HG03139 (cell line): ENCODE results near the gene MKNK1.
A peak's percentile ranks its signal among the peaks of the same experiment; 100 is the strongest.
"Not testable (repeated sequence)": the region's sequence is repeated elsewhere in the genome, so short reads cannot be mapped to it uniquely, and the experiment has no call there.

Source experiments
- ATAC-seq: cut with Tn5 transposase; IDR thresholded peaks from one replicate; pipeline ENCODE4 v1.9.1; 2021; ENCODE audit not compliant: unreplicated experiment

Gene MKNK1

GRCh38 chr1:46603858-46604549, at the start of gene MKNK1:
MKNK1 (minus strand) TSS chr1:46604268; CDS start chr1:46583327, 20,941 bp downstream.
- ATAC-seq: peak; percentile 94

GRCh38 chr1:46653405-46653958, 49.4 kb upstream of the MKNK1 start:
- no peak for ATAC-seq

GRCh38 chr1:46652321-46653100, 48.4 kb upstream of the MKNK1 start:
- ATAC-seq: no peak

- not testable (repeated sequence) for ATAC-seq
These were observed 47.1 kb upstream of the MKNK1 start for GRCh38 chr1:46651152-46651551.

- no peak for ATAC-seq
These were observed 46.4 kb upstream of the MKNK1 start for GRCh38 chr1:46650491-46650890.

GRCh38 chr1:46649764-46650163, 45.7 kb upstream of the MKNK1 start:
- ATAC-seq: no peak

GRCh38 chr1:46647611-46648010, 43.5 kb upstream of the MKNK1 start:
- ATAC-seq: no peak

GRCh38 chr1:46646844-46647243, 42.8 kb upstream of the MKNK1 start:
- ATAC-seq: no peak

GRCh38 chr1:46646331-46646730, 42.3 kb upstream of the MKNK1 start:
- no peak for ATAC-seq

- no peak for ATAC-seq
These were observed 41.7 kb upstream of the MKNK1 start for GRCh38 chr1:46645815-46646214.

GRCh38 chr1:46643368-46643775, 39.3 kb upstream of the MKNK1 start:
- ATAC-seq: no peak

- ATAC-seq: no peak
These were observed 38.1 kb upstream of the MKNK1 start for GRCh38 chr1:46642115-46642680.

GRCh38 chr1:46639547-46639946, 35.5 kb upstream of the MKNK1 start:
- no peak for ATAC-seq

GRCh38 chr1:46638921-46639320, 34.9 kb upstream of the MKNK1 start:
- no peak for ATAC-seq

- no peak for ATAC-seq
These were observed 33.5 kb upstream of the MKNK1 start for GRCh38 chr1:46637444-46638083.

GRCh38 chr1:46635205-46635604, 31.1 kb upstream of the MKNK1 start:
- ATAC-seq: no peak

GRCh38 chr1:46630719-46631118, 26.7 kb upstream of the MKNK1 start:
- ATAC-seq: no peak

GRCh38 chr1:46623743-46624644, 19.9 kb upstream of the MKNK1 start:
- no peak for ATAC-seq

GRCh38 chr1:46622344-46622743, 18.3 kb upstream of the MKNK1 start:
- no peak for ATAC-seq

- no peak for ATAC-seq
These were observed 17.9 kb upstream of the MKNK1 start for GRCh38 chr1:46621930-46622329.
